Stimulated activated effector memory CD8-positive, alpha-beta T cell treated with anti-CD3 and anti-CD28 coated beads, Interleukin-12 subunit alpha, Interleukin-12 subunit beta, amount 100 ng/mL, for 72 hours (primary cell): Measurements from ENCODE around the gene ADAM10.
"Not testable (repeated sequence)": the region's sequence is repeated elsewhere in the genome, so short reads cannot be mapped to it uniquely, and the experiment has no call there.

Source experiments
- ATAC-seq: fragments of 150-1000 bp; cut with Tn5 transposase; 2 replicates; pipeline ENCODE4 v1.10.0; 2021
- DNase-seq, 2 donors: peaks; one replicate each; pipeline ENCODE4 v3.0.0; 2021 to 2022; ENCODE audit warnings: low spot score in 2 of 2
- H3K27ac Mint-ChIP-seq: one replicate; pipeline ENCODE4 v1.8.0; 2022; ENCODE audit warnings: mild to moderate bottlenecking, mixed read lengths
- H3K36me3 Mint-ChIP-seq: one replicate; pipeline ENCODE4 v1.8.0; 2022; ENCODE audit warnings: mild to moderate bottlenecking, mixed read lengths
- H3K4me1 Mint-ChIP-seq: one replicate; pipeline ENCODE4 v1.8.0; 2022; ENCODE audit warnings: mixed read lengths
- H3K4me3 Mint-ChIP-seq: one replicate; pipeline ENCODE4 v1.8.0; 2022; ENCODE audit warnings: mild to moderate bottlenecking, mixed read lengths
- H3K9me3 Mint-ChIP-seq: one replicate; pipeline ENCODE4 v1.8.0; 2022; ENCODE audit warnings: mixed read lengths

ADAM10 gene, protein sequence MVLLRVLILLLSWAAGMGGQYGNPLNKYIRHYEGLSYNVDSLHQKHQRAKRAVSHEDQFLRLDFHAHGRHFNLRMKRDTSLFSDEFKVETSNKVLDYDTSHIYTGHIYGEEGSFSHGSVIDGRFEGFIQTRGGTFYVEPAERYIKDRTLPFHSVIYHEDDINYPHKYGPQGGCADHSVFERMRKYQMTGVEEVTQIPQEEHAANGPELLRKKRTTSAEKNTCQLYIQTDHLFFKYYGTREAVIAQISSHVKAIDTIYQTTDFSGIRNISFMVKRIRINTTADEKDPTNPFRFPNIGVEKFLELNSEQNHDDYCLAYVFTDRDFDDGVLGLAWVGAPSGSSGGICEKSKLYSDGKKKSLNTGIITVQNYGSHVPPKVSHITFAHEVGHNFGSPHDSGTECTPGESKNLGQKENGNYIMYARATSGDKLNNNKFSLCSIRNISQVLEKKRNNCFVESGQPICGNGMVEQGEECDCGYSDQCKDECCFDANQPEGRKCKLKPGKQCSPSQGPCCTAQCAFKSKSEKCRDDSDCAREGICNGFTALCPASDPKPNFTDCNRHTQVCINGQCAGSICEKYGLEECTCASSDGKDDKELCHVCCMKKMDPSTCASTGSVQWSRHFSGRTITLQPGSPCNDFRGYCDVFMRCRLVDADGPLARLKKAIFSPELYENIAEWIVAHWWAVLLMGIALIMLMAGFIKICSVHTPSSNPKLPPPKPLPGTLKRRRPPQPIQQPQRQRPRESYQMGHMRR

DNA sequence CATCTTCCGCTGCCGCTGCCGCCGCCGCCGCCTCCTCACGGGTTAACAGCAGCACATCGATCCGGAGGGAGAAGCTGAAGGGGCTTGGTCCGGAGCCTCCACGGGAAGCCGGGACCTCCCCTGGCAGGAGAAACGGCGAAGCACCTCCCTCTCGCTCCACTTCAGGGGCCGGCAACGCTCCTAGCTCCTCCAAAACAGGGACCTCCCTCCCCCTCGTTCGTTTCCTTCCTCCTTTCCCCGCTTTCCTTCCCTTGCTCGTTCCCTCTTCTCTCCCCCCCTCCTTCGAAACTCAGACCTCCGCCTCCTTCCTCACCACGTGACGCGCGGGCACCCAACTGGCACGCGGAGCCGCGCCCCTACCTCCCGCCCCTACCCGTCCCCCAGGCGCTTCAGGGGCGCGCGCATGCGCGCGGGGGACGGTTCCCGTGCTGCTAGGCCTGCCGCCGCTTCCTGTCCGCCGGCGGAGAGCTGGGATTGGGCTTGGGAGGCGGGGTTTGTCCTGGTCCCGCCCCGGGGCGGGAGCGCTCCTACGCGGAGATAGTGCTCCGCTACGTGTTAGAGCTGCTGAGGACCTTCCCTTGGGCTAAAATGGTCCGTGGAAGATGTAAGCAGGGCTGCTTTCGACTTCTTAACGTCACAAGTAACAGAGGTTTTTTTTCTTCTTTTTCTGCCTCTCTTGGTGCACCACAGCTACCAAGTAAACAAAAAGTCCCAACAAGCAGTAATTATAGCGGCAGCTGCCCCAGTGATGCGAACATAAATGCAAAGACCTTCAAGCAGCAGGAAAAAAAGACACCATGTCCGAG is at the start of gene ADAM10:
ADAM10 (minus strand) TSS at position 176 of the 806 bp plus-strand sequence; CDS start at position 3, 173 bp downstream.
- Mint-ChIP-seq H3K4me3 (peak within 1 kb of the TSS; percentile 99), H3K9me3 (no peaks in the 10 kb centered on the region), H3K36me3 (peaks cover 13% of the 10 kb centered on the region), H3K27ac (peak within 1 kb of the TSS; percentile 98), H3K4me1 (peaks cover 27% of the 10 kb centered on the region)
- DNase-seq = peak; percentile 92 to 98
- ATAC-seq = peak; percentile 95

DNA sequence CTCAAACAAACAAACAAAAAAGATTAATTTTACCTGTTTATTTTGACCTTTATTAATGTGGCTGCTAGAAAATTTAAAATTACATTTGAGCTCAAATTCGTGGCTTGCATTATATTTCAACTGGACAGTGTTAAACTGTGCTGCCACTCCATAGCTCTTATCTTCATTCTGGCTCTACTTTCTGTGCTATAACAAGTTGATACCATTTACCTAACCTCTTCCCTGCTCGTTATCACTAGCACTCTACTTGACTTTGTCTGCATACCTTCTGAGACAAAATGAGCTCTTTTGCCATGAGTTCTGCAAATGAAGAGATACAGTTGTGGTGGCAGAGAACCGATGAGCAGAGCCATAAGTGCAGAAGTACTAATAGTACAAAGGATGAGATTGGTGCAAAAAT is 48.0 kb upstream of the ADAM10 start:
- H3K9me3 Mint-ChIP-seq = no peaks in the 10 kb centered on the region

DNA sequence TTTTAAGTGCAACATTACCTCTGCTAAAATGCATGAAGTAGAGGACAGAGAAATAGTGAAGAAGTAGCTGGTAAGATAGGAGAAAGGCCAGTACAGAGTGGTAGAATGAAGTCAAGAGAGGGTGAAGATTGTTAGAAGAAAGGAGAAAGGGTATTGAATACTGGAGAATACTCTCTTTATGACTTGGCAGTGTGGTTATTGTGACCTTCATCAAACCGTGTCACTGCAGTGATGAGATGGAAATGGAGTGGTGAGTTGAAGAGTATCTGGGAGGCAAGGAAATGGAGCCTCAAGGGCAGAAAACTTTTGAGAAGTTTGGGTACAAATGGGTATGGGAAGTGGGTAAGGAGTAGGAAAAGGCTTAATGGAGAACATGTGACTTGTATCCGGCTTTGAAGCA is 46.3 kb upstream of the ADAM10 start:
- no peaks in the 10 kb centered on the region for H3K9me3 Mint-ChIP-seq
- peaks cover 33% of the 10 kb centered on the region for H3K4me1 Mint-ChIP-seq
- peaks cover 1% of the 10 kb centered on the region for H3K36me3 Mint-ChIP-seq
- DNase-seq = no peak
- peak; percentile 75 for ATAC-seq
- no peak overlapping the region for H3K27ac Mint-ChIP-seq
- no peak overlapping the region for H3K4me3 Mint-ChIP-seq

More for the DNA sequence above, 48.0 kb upstream of the ADAM10 start:
- H3K27ac Mint-ChIP-seq = no peak overlapping the region
- H3K4me1 Mint-ChIP-seq = peaks cover 33% of the 10 kb centered on the region
- peaks cover 9% of the 10 kb centered on the region for H3K36me3 Mint-ChIP-seq
- no peak overlapping the region for H3K4me3 Mint-ChIP-seq
- no peak for ATAC-seq
- no peak for DNase-seq

- Mint-ChIP-seq H3K4me3 (no peak overlapping the region), H3K36me3 (peaks cover 11% of the 10 kb centered on the region), H3K4me1 (peaks cover 23% of the 10 kb centered on the region), H3K9me3 (no peaks in the 10 kb centered on the region), H3K27ac (no peak overlapping the region)
- ATAC-seq (no peak), DNase-seq (no peak)
Measured at GRCh38 chr15:58793862-58794261, 44.4 kb upstream of the ADAM10 start.

GRCh38 chr15:58788056-58788710 is 38.7 kb upstream of the ADAM10 start:
- no peak for DNase-seq
- no peaks in the 10 kb centered on the region for H3K4me1 Mint-ChIP-seq
- H3K9me3 Mint-ChIP-seq = no peaks in the 10 kb centered on the region
- H3K36me3 Mint-ChIP-seq = peaks cover 24% of the 10 kb centered on the region
- no peak for ATAC-seq
- H3K4me3 Mint-ChIP-seq = no peak overlapping the region
- no peak overlapping the region for H3K27ac Mint-ChIP-seq

GRCh38 chr15:58785355-58785754 is 35.8 kb upstream of the ADAM10 start:
- Mint-ChIP-seq H3K4me1 (no peaks in the 10 kb centered on the region), H3K27ac (no peak overlapping the region), H3K9me3 (no peaks in the 10 kb centered on the region), H3K36me3 (peaks cover 17% of the 10 kb centered on the region), H3K4me3 (no peak overlapping the region)
- ATAC-seq = no peak
- DNase-seq = no peak

GRCh38 chr15:58779554-58779953 is 30.0 kb upstream of the ADAM10 start:
- DNase-seq (no peak), ATAC-seq (no peak)
- peaks cover 12% of the 10 kb centered on the region for H3K36me3 Mint-ChIP-seq
- peaks cover 6% of the 10 kb centered on the region for H3K4me1 Mint-ChIP-seq
- H3K4me3 Mint-ChIP-seq = no peak overlapping the region
- H3K27ac Mint-ChIP-seq = no peak overlapping the region
- H3K9me3 Mint-ChIP-seq = no peaks in the 10 kb centered on the region

GRCh38 chr15:58777107-58777506 is 27.6 kb upstream of the ADAM10 start:
- Mint-ChIP-seq H3K27ac (no peak overlapping the region), H3K4me3 (no peak overlapping the region), H3K36me3 (peaks cover 6% of the 10 kb centered on the region), H3K4me1 (peaks cover 12% of the 10 kb centered on the region), H3K9me3 (no peaks in the 10 kb centered on the region)
- no peak for DNase-seq
- ATAC-seq = no peak

- Mint-ChIP-seq H3K4me3 (no peak overlapping the region), H3K4me1 (peaks cover 12% of the 10 kb centered on the region), H3K9me3 (no peaks in the 10 kb centered on the region), H3K27ac (no peak overlapping the region), H3K36me3 (peaks cover 6% of the 10 kb centered on the region)
- DNase-seq = no peak
- no peak for ATAC-seq
Measured at GRCh38 chr15:58775402-58775801, 25.9 kb upstream of the ADAM10 start.

- Mint-ChIP-seq H3K4me1 (peaks cover 12% of the 10 kb centered on the region), H3K27ac (no peak overlapping the region), H3K9me3 (no peaks in the 10 kb centered on the region), H3K4me3 (no peak overlapping the region), H3K36me3 (no peaks in the 10 kb centered on the region)
- no peak for DNase-seq
- ATAC-seq = no peak
Measured at GRCh38 chr15:58773024-58773423, 23.5 kb upstream of the ADAM10 start.

DNA sequence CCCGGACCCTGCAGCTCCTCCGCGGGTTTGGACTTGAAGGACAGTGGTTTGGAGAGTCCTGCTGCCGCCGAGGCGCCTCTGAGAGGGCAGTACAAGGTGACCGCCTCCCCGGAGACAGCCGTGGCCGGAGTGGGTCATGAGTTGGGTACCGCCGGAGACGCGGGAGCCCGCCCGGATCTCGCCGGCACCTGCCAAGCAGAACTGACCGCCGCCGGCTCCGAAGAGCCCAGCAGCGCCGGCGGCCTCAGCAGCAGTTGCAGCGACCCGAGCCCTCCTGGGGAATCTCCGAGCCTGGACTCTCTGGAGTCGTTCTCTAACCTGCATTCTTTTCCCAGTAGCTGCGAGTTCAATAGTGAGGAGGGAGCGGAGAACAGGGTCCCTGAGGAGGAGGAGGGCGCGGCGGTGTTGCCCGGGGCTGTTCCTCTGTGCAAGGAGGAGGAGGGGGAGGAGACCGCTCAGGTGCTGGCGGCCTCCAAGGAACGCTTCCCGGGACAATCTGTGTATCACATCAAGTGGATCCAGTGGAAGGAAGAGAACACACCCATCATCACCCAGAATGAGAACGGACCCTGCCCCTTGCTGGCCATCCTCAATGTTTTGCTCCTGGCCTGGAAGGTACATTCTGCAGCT is 22.2 kb upstream of the ADAM10 start:
- Mint-ChIP-seq H3K4me3 (no peak overlapping the region), H3K36me3 (no peaks in the 10 kb centered on the region), H3K9me3 (no peaks in the 10 kb centered on the region), H3K4me1 (peaks cover 6% of the 10 kb centered on the region), H3K27ac (peak overlapping the region; percentile 94)
- DNase-seq (peak; percentile 10 to 63), ATAC-seq (peak; percentile 0)

DNA sequence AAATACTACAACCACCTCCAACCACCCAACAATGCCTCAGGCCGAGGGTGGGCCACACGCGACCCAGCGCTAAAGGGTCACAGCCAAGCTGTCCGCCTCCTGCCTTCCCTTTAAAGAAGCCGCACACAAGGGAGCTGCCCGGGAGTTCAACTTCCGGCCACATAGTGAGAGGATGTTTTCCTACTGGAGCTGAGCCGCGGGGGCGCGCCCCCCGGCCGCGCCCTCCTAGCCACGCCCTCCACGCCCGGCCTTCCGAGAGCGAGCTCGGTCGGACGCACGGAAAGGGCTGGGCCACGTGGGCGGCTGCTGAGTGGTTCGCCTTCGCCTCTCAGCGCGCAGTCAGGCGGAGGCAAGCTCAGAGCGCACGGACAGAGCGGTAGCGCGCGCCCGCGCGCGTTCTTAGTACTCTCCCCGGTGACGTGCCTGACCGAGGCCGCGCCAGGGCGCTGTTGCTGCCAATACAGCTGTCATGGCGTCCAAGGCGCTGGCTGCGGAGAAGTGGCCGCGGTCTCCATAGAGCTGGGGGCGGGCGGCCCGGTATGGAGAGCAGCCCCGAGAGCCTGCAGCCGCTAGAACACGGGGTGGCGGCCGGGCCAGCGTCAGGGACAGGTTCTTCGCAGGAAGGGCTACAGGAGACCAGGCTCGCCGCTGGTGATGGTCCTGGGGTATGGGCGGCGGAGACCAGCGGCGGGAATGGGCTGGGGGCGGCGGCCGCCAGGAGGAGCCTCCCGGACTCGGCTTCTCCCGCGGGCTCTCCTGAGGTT is 21.5 kb upstream of the ADAM10 start, which contains the start of gene MINDY2:
MINDY2 (plus strand) TSS at position 446 of the 764 bp plus-strand sequence; CDS start at position 540, 94 bp downstream.
- Mint-ChIP-seq H3K9me3 (no peaks in the 10 kb centered on the region), H3K27ac (peak within 1 kb of the TSS; percentile 94), H3K4me3 (no peak within 1 kb of the TSS), H3K36me3 (no peaks in the 10 kb centered on the region), H3K4me1 (peaks cover 6% of the 10 kb centered on the region)
- peak; percentile 84 to 95 for DNase-seq
- peak; percentile 99 for ATAC-seq

DNA sequence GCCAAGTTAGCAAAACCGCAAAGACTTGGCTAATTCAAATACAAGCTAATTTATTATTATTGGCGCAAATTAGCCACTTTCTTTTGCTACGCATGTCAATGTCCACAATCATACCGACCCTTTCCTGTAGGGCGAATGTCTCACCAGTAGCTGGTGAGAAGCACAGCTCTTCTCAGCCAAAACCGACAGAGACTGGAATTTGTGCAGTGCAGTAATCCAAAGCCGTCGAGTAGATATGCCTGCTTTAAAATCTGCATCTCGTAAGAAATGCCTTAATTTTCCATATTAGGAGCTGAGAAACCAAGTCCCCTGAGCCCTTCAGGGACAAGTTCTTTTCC is 21.0 kb upstream of the ADAM10 start:
- H3K4me3 Mint-ChIP-seq = no peak overlapping the region
- H3K27ac Mint-ChIP-seq = peak overlapping the region; percentile 94

DNA sequence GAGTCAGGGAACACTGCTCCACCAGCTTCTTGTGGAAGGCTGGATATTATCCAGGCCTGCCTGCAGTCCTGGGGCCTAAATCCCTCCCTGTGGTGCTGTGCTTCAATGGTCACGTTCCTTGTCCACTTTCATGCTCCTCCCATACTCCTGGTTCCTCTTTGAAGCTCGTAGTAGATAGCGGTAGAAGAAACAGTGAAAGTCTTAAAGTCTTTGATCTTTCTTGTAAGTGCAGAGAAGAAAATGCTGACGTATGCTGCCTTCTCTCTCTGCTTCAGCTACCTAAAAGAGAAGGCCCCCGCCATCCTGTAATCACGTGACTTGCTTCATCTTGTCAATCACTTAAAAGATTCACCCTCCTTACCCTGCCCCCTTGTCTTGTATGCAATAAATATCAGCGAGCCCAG is 19.1 kb upstream of the ADAM10 start:
- H3K4me1 Mint-ChIP-seq, ATAC-seq, H3K4me3 Mint-ChIP-seq, H3K36me3 Mint-ChIP-seq, DNase-seq, H3K9me3 Mint-ChIP-seq: not testable (repeated sequence)
- H3K27ac Mint-ChIP-seq = peak overlapping the region; percentile 34

More for the DNA sequence above, 21.0 kb upstream of the ADAM10 start:
- H3K4me1 Mint-ChIP-seq = peaks cover 6% of the 10 kb centered on the region
- peak; percentile 66 for ATAC-seq
- no peak for DNase-seq
- H3K9me3 Mint-ChIP-seq = no peaks in the 10 kb centered on the region
- no peaks in the 10 kb centered on the region for H3K36me3 Mint-ChIP-seq
